Urinary bladder (tissue), 4 donors: ENCODE data around the gene AVPR1A. TPM values are rescaled to one million over a fixed set of nuclear protein-coding genes. Genes with fewer than 3 reads are reported as not detected.

Experiments
- DNase-seq: peaks from one replicate; pipeline ENCODE4 v3.0.0-alpha.2; 2015; ENCODE audit errors: extremely low spot score
- H3K27ac ChIP-seq: one replicate; pipeline ENCODE4 v1.5.1; 2013; ENCODE audit warnings: low read depth, mild to moderate bottlenecking, moderate library complexity
- H3K36me3 ChIP-seq: one replicate; pipeline ENCODE4 v1.6.1; 2013; ENCODE audit warnings: mild to moderate bottlenecking, moderate library complexity; ENCODE audit not compliant: insufficient read depth
- H3K4me1 ChIP-seq: one replicate; pipeline ENCODE4 v1.6.1; 2013; ENCODE audit warnings: mild to moderate bottlenecking, moderate library complexity; ENCODE audit not compliant: insufficient read depth
- H3K4me3 ChIP-seq: one replicate; pipeline ENCODE4 v1.5.1; 2013; ENCODE audit warnings: low read depth, low read length
- WGBS: extraction: QIAGEN DNeasy Blood & Tissue Kit; methylation state at CpG from one replicate; pipeline ENCODE4 v1.1.7; 2013; 5-methylcytosine and 5-hydroxymethylcytosine counted together
- polyA plus RNA-seq: library from polyadenylated mRNA; stranded (reverse); fragments of 200-250 nt; gene quantifications from one replicate; pipeline ENCODE4 v1.2.3, GENCODE V29; 2013
- total RNA-seq: library from RNA; depleted of rRNA; stranded (reverse); fragments of >200 nt; gene quantifications from one replicate; pipeline ENCODE4 v1.2.3, GENCODE V29; 2014
- donor health status: healthy with polysubstance abuse.
- donor health status: healthy.

AVPR1A gene
- total and polyA plus RNA-seq, 2 donors = 7.8 to 43.7 TPM

DNA sequence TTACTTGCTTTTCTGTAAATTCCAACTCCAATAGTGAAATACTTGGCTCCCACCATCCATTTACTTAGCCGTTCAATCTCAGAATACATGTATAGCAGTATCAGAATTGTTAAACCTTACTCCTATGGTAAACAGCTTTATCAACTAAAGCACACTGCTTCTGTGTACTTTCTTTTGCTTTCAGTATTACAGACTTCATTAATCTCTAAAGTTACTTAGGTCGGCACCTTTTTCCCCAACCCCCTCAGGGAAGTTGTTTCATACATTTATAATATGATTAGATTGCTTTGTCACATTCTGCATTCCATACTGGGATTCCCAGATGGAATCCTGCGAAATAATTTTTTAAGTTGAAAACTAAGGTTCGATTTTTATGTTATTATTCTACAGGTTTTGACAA, 12.5 kb downstream of the AVPR1A start:
- Histone ChIP-seq H3K36me3 (no peaks in the 10 kb centered on the region), H3K27ac (no peak overlapping the region), H3K4me3 (no peak overlapping the region), H3K4me1 (no peaks in the 10 kb centered on the region)
- 77% methylated on average over 4 of the region's 4 CpGs for WGBS
- DNase-seq = no peak

DNA sequence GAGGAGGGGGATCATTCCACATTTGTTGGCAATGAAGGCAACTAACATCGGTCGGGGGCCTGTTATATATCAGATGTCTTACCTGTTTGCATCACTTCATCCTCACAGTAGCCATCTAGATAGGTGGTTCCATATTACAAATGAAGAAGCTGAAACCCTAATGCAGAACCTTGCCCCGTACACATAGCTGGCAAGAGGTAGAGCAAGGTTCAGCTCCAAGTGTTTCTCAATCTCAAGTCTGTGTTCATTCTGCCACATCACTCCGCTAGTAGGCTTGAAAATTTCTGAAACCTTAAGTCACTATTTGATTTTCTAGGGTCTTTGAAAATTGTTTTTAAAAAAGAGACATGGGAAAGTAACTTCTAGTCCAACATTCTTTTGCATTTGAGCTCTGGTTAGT, 17.0 kb downstream of the AVPR1A start:
- Histone ChIP-seq H3K4me1 (no peaks in the 10 kb centered on the region), H3K36me3 (no peaks in the 10 kb centered on the region), H3K4me3 (no peak overlapping the region), H3K27ac (no peak overlapping the region)
- no peak for DNase-seq
- 88% methylated on average over 4 of the region's 4 CpGs for WGBS

DNA sequence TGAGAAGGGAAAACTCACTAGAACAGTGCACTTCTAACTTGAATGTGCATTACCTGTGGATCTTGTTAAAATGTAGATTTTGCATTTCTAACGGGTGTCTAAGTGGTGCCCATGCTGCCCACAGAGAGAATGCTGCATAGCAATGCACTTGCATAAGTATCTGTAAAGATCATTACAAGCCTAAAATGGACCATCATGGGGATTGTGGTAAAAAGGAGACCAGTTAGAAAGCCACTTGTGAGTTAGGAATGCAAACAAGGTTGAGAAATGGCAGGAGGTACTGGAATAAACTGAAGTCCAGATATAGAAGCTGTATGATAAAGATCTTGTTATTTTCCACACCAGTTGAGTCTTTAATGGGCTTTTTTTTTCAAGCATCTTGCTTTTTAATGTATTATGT, 18.8 kb downstream of the AVPR1A start:
- Histone ChIP-seq H3K4me3 (no peak overlapping the region), H3K27ac (no peak overlapping the region), H3K4me1 (no peaks in the 10 kb centered on the region), H3K36me3 (no peaks in the 10 kb centered on the region)
- DNase-seq = no peak
- 91% methylated on average over 1 of the region's 1 CpG for WGBS

DNA sequence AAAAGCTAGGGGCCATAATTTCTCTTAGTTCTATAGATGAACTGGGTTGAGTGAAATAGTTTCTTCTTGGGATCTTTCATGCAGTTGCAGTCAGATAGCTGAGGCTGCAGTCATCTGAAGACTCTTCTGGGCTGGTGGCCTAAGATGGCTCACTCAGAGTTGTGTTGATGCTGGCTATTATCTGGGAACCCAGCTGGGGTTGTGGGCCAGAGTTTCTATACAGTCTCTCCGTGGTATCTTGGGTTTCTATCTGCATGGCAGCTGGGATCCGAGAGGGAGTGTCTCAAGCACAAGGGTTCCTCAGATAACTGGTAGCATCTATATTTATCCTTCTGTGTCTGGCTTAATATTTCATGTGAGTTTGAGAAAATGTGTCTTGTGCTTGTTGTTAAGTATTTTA, 21.1 kb downstream of the AVPR1A start:
- Histone ChIP-seq H3K36me3 (no peaks in the 10 kb centered on the region), H3K27ac (no peak overlapping the region), H3K4me3 (no peak overlapping the region), H3K4me1 (no peaks in the 10 kb centered on the region)
- DNase-seq = no peak
- WGBS = 66% methylated on average over 2 of the region's 2 CpGs

DNA sequence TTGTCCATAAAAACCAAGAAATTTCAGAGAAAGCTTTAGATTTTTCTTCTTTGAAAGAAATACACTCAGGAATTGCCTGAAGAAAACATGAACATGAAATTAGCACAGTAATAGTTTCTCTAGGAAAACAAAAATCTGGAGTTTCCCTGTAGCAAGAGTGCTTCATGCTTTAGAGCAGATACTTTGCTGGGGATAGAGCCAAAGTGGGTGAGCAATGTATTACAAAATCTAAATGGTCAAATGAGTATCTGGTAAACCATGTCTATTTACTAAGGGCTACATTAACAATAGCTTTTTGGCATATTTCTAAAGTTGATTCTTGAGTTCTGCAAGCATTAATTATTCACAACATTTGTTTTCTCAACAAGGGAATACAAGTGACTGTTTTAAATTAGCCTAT, 26.2 kb downstream of the AVPR1A start:
- H3K4me1 ChIP-seq = no peaks in the 10 kb centered on the region
- H3K4me3 ChIP-seq = no peak overlapping the region
- H3K36me3 ChIP-seq = no peaks in the 10 kb centered on the region
- H3K27ac ChIP-seq = no peak overlapping the region
- DNase-seq = no peak

DNA sequence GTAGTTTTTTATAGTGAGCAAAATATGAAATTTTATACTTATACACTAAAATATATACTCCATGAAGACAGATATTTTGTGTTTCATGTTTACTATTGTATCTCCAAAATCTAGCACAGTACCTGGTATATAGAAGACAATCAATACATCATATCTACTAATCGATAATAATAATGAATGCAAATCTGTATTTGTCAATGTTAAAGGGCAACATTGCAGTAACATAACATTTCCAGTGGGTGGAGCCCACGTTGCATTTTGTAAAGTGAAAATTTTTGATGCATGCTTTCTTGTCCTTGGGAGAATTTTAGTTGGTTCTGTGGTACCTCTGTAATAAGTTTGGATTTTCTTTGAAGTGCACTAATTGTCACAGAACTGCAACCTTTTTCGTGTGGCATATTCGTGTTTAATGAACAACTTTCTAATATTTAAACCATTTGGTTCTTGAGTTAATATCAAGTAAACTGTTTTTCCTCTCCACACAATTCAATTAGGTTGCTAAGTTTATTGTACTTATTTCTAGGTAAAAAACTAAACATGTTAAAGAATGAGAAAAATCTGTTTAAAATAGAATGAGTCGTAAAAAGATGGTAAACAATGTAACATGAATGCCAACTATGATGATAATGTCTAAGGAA, 47.4 kb downstream of the AVPR1A start:
- no peak for DNase-seq
- peaks cover 2% of the 10 kb centered on the region for H3K4me1 ChIP-seq
- whole genome bisulfite sequencing = 9% methylated on average over 5 of the region's 5 CpGs
- no peaks in the 10 kb centered on the region for H3K36me3 ChIP-seq
- H3K27ac ChIP-seq = no peak overlapping the region
- no peak overlapping the region for H3K4me3 ChIP-seq

DNA sequence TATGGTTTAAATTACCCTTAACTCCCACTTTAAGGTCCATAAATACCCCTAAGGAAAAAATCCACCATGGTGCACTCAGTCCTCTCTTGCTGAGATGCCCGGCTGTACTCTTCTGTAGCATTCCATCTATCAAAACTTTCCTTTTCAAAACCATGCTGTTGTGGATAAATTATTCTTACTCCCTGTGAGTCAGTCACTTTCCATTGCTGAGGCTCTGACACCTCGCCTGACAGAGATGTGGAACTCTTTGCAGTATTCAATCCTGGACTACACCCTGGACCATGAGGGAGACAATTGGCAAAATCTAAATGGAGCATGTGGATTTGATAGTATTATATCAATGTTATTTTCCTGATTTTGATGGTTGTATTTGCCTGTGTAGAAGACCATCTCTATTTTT, 49.1 kb downstream of the AVPR1A start:
- 76% methylated on average over 2 of the region's 2 CpGs for WGBS
- DNase-seq = no peak
- no peaks in the 10 kb centered on the region for H3K4me1 ChIP-seq
- H3K4me3 ChIP-seq = no peak overlapping the region
- H3K27ac ChIP-seq = no peak overlapping the region
- H3K36me3 ChIP-seq = no peaks in the 10 kb centered on the region

DNA sequence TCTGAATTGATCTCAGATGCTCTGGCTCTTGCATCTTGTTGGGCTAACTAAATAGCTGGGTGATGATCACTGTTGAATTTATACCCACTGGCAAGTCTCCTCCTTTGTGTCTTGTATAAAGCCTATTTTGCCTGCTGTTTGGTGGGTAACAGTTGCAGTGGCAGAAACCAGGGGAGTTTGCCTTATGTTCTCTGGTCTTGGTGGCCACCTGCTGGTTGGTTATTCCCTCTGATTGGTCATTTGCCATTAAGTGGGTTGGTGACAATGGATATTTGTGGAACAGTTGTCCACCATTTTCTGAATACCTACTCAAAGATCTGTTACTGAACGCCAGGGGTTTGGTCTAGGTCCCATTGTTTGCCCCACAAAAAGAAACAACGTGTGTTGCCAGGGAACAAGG, 52.1 kb downstream of the AVPR1A start:
- WGBS = 56% methylated on average over 2 of the region's 2 CpGs
- no peaks in the 10 kb centered on the region for H3K4me1 ChIP-seq
- no peaks in the 10 kb centered on the region for H3K36me3 ChIP-seq
- no peak overlapping the region for H3K27ac ChIP-seq
- DNase-seq = no peak
- no peak overlapping the region for H3K4me3 ChIP-seq

DNA sequence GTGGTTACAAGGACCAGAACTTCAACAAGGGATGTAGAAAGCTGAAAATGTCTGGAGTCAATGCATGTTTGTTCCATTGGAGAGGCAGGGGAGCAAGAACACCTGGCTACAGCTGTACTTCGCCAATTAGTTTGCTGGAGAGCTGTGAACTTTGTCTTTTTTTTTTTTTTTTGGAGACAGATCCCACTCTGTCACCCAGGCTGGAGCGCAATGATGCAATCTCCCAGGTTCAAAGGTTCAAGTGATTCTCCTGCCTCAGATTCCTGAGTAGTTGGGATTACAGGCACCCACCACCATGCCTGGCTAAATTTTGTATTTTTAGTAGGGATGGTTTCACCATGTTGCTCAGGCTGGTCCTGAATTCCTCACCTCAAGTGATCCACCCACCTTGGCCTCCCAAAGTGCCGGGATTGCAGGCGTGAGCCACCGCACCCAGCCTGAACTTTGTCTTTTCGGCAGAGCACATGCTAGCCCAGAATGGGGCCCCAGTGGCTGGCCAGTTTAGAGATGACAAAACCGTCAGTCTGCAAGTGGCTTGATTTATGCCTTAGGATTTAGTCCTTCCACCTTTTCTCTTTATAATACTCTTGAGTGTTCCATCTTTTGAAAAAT, 55.5 kb downstream of the AVPR1A start:
- no peak overlapping the region for H3K4me3 ChIP-seq
- no peaks in the 10 kb centered on the region for H3K4me1 ChIP-seq
- WGBS = 91% methylated on average over 7 of the region's 7 CpGs
- H3K27ac ChIP-seq = no peak overlapping the region
- no peak for DNase-seq
- H3K36me3 ChIP-seq = no peaks in the 10 kb centered on the region

DNA sequence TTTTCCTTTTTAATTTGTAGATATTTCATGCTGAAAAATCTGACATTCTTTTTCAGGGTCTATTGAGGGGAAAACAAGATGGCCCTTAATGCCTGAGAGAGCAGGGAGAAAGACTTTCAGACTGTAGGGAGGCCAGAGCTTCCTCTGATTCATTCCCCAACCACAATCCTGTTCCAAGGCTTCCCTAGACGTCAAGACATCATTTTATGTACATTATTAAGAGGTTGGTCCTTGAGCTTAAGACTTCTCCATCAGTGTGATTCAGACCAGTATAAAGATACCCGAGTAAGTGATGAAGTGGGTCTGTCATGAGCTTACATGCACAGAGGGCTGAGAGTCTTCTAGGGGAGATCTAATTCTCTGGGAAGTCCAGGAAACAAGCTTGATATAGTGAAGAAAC, 57.3 kb downstream of the AVPR1A start:
- no peak for DNase-seq
- 62% methylated on average over 2 of the region's 2 CpGs for WGBS
- H3K4me1 ChIP-seq = no peaks in the 10 kb centered on the region

DNA sequence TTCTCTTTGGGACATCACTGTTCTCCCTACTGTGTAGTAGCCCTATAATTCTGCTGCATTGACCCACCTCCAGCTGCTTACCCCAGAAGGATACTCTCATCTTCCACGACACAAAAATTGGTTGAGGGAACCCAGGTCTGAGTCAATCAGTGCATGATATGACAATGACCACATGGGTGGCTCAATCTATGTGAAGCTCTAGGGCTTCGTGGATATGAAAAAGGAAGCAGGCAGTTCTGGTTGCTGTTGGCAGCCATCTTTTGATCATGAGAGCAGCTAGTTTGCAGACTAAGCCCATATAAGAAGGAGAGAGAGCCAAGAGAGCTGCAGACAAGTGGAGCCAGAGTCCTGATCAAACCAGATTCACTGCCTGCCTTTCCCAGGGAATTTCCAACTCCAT, 57.9 kb downstream of the AVPR1A start:
- Histone ChIP-seq H3K4me3 (no peak overlapping the region), H3K27ac (no peak overlapping the region), H3K4me1 (no peaks in the 10 kb centered on the region), H3K36me3 (no peaks in the 10 kb centered on the region)
- DNase-seq = no peak
- WGBS = 80% methylated on average over 2 of the region's 2 CpGs

More for the DNA sequence above, 57.3 kb downstream of the AVPR1A start:
- Histone ChIP-seq H3K36me3 (no peaks in the 10 kb centered on the region), H3K4me3 (no peak overlapping the region), H3K27ac (no peak overlapping the region)

Other genes starting within 250 kb of the AVPR1A start
- gene PPM1H, start 216.1 kb downstream of the AVPR1A start, total RNA-seq = 6.5 TPM
- 1.4 TPM for gene PPM1H, start 216.1 kb downstream of the AVPR1A start, polyA plus RNA-seq